T-helper 9 cell (primary cell): ENCODE results near the gene NEU2.
A peak's percentile ranks its signal among the peaks of the same experiment; 100 is the strongest.
"Not testable (repeated sequence)": the region's sequence is repeated elsewhere in the genome, so short reads cannot be mapped to it uniquely, and the experiment has no call there.

Source experiments
- DNase-seq: peaks from one replicate; pipeline ENCODE4 v3.0.0-alpha.2; 2020

The NEU2 gene

DNA sequence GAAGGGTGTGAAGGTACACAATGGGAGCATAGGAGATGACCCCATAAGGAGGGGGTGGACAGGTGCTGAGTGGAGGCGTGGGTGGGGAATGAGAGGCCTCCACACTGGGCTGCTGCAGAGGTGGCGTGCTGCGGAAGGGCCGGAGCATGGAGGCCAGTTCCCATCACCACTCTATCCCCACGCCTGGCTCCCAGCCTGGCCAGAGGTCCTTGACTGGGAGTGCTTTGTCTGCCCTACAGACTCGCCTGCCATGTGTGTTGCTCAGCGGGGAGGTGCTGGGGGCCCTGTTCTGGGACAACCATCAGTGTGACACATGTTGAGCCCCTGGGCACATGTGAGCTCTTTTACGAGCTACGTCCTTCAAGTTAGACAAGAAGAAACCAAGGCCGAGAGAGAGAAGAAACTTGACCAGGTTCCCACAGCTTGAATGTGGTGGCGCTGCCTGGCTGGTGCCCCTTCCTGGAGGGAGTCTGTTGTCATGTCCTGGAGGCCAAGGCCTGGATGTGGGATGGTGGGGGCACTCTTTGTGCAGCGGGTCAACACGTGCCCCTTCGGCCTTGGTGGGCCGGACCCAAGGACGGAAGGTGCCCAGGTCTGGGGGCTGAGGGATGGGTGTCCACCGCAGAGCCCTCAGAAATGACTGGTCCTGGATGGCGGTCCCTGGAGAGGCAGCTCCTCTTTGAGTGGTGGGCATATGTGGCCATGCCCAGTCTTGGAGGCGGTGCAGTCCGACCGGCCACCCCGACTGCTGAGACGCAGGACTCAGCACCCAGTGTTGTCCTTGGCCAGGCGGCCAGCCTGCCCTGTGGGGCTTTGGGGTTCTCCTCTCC is 26.5 kb downstream of the NEU2 start:
- no peak for DNase-seq

- no peak for DNase-seq
Measured at GRCh38 chr2:233059547-233059796, 27.0 kb downstream of the NEU2 start.

GRCh38 chr2:233059797-233060500 is 27.5 kb downstream of the NEU2 start, which contains the start of gene INPP5D:
Gene INPP5D (plus strand): TSS chr2:233060342. CDS start chr2:233060479, 137 bp downstream.
- peak; percentile 57 for DNase-seq

DNA sequence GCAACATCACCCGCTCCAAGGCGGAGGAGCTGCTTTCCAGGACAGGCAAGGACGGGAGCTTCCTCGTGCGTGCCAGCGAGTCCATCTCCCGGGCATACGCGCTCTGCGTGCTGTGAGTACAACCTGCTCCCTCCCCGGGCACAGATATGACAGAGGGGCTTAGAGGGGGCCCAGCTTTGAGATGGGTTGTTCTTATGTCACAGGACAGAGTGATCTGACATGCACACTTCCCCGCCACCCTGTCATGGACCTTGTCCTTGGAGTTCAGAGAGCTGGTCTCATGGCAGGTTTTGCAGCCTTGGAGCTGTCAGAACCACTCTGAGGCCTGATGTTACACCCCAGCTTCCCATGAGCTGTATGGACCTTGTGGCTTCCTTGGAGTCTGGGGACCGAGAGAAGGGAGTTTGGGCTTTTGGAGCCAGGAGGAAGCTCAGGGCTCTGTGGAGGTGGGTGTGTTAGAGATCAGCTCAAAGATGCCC is 28.1 kb downstream of the NEU2 start:
- DNase-seq = no peak

- no peak for DNase-seq
Measured at GRCh38 chr2:233060980-233061590, 28.6 kb downstream of the NEU2 start.

DNA sequence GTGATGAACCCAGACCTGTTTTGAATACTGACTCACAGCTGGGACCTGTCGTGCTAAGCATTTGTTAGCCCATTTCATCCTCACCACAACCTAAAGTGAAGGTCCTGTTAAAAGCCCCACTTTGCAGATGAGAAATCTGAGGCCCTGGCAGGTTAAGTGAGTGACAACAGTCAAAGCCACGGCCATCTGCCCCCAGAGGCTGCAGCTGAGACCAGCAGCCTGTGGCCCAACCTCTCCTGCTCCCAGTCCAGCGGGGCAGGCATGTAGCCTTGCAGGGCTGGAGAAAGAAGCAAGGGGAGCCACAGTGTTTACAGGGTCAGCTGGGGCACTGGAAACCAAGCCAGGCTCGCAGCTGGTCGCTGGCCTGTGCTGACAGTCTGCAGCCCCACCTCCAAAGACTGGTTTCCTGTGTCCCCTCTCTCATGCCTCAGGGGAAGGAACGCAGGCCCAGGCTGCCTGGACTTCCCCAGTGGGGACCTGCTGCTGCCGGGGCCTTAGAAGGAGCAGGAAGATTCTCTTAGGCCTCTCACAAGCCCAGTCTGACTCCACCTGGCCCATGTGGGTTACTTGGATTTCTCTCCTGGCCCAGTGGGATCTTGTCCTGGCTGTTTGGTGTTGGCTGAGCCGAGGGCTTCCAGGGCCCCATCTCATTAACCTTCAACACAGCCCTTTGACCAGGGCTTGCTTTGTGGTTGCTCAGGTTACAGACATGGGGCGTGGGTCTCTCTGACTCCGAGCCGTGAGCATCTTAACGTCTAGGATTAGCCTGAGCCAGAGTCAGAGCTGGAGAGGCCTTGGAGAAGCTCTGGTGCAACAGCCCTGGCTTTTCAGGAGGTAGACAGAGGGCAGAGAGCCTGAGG is 29.3 kb downstream of the NEU2 start:
- DNase-seq = peak; percentile 19

DNA sequence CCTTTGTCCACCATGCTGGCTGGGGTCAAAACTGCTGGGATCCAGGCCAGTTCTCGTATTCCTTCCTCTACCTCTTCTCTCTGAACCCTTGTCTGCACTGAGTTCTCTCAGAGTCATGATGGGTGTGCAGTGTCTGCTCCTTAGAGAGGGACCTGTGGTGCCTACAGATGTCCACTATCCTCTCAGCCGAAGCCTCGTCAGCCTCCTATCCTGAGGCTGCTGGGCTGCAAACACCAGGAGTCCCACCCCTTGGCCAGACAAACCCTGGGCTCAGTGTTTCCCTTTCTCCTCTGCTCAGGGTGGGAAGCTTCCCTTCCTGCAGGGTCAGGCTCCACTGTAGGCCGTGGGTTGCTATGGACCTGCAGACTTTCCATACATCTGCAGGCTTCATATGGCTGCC is 30.0 kb downstream of the NEU2 start:
- no peak for DNase-seq

- no peak for DNase-seq
Measured at GRCh38 chr2:233062946-233063268, 30.4 kb downstream of the NEU2 start.

DNA sequence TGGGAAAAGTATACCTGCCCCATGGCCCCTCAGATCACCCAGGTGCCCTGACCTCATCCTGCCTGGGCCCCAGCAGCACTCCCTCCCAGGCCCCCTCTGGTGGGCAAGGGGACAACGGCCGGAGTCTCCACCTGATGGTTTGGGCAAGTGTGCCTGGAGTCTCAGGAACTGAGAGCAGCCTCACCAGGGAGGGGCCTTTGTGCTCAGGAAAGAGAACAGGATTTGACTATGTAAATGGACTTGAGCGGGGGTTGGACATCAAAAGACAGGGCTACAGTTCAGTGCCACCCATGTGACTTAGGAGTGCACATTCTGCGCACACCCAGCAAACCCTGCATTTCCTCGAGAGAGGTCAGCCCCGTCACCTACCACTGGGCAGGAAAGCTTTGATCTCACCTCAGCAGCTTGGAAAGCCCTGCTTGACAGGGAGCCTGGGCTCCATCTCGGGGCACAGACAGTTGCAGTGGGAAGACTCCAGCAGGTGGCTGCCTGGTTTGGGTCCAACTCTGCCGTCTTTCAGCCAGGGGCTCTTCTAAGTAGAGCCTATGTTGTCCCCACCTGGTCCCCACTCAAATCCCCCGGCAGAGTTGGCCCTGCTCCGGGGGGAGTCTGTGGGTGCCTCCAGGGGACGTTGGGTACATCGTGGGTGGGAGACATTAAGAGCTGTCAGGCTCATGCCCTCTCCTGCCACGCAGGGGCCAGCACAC is 30.9 kb downstream of the NEU2 start:
- no peak for DNase-seq

GRCh38 chr2:233063976-233064411 is 31.5 kb downstream of the NEU2 start:
- no peak for DNase-seq

GRCh38 chr2:233064530-233065199 is 32.2 kb downstream of the NEU2 start:
- DNase-seq = no peak

- not testable (repeated sequence) for DNase-seq
Measured at GRCh38 chr2:233065200-233065589, 32.7 kb downstream of the NEU2 start.

- DNase-seq = no peak
Measured at GRCh38 chr2:233065954-233066470, 33.5 kb downstream of the NEU2 start.

DNA sequence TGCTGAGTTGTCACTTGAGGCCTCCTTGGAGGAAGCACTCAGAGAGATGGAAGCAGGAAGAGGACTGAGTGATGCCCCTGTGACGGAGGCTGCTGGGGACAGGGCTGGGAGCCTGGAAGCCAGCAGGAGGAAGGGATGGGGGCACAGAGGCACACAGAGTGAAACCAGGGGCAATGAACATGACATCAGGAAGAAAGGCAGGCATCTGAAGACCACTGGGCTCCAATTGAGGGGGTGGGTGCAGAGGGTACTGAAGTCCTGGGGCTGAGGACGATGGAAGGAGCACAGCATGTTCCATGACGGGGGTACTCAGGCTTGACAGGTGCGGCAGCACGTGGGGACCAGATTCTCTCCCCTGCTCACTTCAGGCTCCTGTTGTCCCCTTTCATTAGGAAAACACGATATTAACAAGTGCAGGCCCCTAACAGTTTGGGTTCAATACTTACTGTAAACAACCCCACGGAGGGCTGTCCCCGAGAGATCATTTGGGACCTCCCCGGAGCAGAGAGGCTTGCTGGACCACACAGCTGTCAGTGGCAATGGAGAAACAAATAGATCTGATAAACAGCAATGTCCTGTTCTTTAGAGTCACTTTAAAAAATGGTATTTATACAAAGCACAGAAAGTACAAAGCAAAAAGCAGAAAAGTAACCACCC is 36.4 kb downstream of the NEU2 start:
- DNase-seq = no peak

DNA sequence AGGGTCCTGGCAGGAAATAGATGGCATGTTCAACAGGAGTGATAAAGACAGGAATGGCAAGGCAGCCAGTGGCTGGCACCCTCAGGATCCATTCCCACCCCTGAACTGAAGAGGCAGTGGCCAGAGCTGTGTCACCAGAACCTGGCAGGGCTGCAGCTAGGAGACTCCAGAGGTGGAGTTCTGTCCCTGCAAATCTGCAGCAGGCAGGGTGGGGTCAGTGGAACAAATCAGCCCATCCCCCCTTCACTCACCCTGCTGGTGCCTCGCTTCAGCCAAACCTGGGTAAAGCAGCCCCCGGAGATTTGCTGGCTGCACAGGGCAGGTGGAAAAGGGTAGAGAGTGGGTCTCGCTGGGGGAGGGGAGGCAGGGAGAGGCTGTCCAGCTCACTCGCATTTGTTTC is 40.4 kb downstream of the NEU2 start:
- DNase-seq = no peak

DNA sequence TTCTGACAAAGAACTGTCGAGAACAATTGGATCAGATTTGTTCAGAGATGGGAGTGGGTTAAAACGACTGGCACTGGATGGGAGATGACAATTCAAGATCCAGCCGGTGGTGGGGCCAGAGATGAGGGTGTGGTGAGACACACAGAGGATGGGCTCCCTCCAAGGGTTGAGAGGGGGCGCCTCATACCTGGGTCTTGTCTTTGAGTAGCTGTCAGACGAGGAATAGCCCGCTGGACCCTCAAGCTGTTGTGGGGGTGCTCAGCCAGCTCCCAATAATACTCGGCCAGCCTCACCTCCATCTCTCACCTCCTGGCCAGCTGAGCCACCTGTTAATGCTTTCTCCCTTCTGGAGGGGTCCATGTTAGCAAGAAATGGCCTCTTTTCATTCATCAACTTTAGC is 41.6 kb downstream of the NEU2 start:
- no peak for DNase-seq

DNA sequence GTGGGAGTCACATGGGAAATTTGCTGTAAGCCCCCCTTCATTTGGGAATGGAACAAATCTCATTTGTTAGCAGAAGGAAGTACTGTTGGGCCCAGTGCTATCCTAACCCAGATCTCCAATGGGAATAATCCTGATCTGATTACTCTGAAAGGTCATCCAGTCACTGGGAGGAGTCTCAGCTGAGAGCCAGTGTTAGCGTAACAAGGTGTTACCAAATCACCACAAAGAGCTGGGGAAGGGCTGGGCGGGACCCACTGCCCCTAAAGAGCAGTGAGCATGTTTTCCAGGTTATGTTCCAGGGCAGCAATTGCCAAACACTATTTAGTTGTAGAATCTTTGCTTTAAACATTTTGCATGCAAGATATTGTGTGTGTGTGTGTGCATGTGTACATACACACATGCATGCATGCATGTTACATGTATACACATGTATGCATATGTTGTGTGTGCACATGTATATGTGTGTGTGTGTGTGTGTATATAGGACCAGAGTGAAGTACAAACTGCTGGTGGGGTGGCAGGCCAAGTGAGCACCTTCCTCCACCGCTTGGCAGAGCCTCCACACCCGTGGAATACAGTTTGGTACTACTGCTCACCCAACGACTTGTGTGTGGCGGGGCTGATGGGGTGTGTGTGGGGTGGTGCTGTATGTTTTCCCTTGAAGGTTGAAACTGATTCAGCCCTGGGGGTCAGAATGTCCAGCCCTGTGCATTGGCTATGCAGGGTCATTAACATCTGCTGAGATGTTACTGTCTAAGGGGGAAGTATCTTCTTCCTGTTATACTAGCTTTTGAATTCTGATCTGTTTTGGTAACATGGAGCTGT is 42.9 kb downstream of the NEU2 start:
- DNase-seq = no peak

GRCh38 chr2:233075966-233076339 is 43.5 kb downstream of the NEU2 start:
- DNase-seq = no peak

GRCh38 chr2:233076749-233077148 is 44.3 kb downstream of the NEU2 start:
- no peak for DNase-seq

DNA sequence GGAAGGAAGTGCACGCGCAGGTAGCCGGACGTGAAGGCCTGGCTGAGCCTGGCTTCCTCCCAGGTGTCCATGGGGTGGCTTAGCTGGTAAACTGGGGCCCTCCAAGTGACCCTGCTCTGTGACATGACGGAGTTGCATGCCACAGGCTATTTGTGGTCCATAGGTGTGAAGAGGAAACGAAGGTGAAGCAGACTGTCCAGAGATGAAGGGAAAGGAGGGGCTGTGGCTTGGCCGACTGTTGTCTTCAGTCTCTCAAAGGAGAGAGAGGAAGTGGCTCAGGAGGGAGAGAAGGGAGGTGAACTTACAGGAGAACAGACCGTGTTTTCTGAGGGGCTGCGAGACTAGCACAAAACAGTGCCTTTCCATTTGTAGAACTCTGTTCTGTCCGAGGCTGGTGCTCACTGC is 47.0 kb downstream of the NEU2 start:
- DNase-seq = no peak
